Gastrocnemius medialis (tissue), 4 donors: ENCODE data around the gene RIN1. TPM values are rescaled to one million over a fixed set of nuclear protein-coding genes. Genes with fewer than 3 reads are reported as not detected.

Experiments used
- ATAC-seq, 2 donors: fragments of 150-250 bp; one replicate each; pipeline ENCODE4 v1.9.1; 2016
- DNase-seq, 2 donors: peaks; one replicate each; pipeline ENCODE4 v3.0.0-alpha.2; 2019
- H3K27ac ChIP-seq, 4 donors: fragments of 200-600 bp; sonication (generic); 1 replicate in 1 of 4; 2 replicates in 3 of 4; pipeline ENCODE4 v1.5.1; 2016 to 2018; ENCODE audit warnings: mild to moderate bottlenecking in 2 of 4, moderate library complexity in 1 of 4
- H3K27me3 ChIP-seq, 3 donors: fragments of 200-600 bp; sonication (generic) in 2 of 3; 1 replicate in 1 of 3; 2 replicates in 2 of 3; pipeline versions ENCODE4 v1.5.1 to v1.6.0; 2016 to 2019; ENCODE audit warnings: mild to moderate bottlenecking in 1 of 3, moderate library complexity in 1 of 3
- H3K36me3 ChIP-seq, 2 donors: fragments of 200-600 bp; sonication (generic) in 1 of 2; one replicate each; pipeline ENCODE4 v1.5.1; 2017 to 2018
- H3K4me1 ChIP-seq, 2 donors: fragments of 200-600 bp; sonication (generic) in 1 of 2; one replicate each; pipeline ENCODE4 v1.5.1; 2016 to 2017; ENCODE audit warnings: mild to moderate bottlenecking in 2 of 2
- H3K4me3 ChIP-seq, 4 donors: fragments of 200-600 bp; sonication (generic) in 3 of 4; 1 replicate in 1 of 4; 2 replicates in 3 of 4; pipeline ENCODE4 v1.5.1; 2016 to 2019; ENCODE audit warnings: mild to moderate bottlenecking in 2 of 4
- H3K9me3 ChIP-seq, 3 donors: fragments of 200-600 bp; sonication (generic) in 2 of 3; 1 replicate in 1 of 3; 2 replicates in 2 of 3; pipeline ENCODE4 v1.5.1; 2016 to 2019
- POLR2A ChIP-seq, 2 donors: fragments of 450-650 bp; IDR thresholded peaks; one replicate each; pipeline ENCODE4 v1.6.1; 2017; ENCODE audit warnings: antibody characterized with exemption in 2 of 2, mild to moderate bottlenecking in 2 of 2, moderate library complexity in 2 of 2
- in situ Hi-C, 4 donors: fragments of 200-750 bp; cut with MboI; loops; one replicate each; pipeline versions ENCODE4 v1.15.0 to v1.8.0; 2017; ENCODE audit warnings: low sequenced_read_pairs in 4 of 4
- intact Hi-C: fragments of 100-400 bp; cut with DNase I; formaldehyde crosslinking; loops from one replicate; pipeline ENCODE4 v1.15.1; 2023; ENCODE audit warnings: low total_unique reads
- total RNA-seq, 4 donors: library from RNA; depleted of rRNA; stranded (reverse); fragments of >200 nt; gene quantifications; one replicate each; pipeline versions ENCODE4 v1.1.0 to v1.2.3, GENCODE V29; 2016
- TF ChIP-seq, protein P1 (sequence below), 5 experiments: fragments of 450-650 bp in 3 of 5; fragments of 200-600 bp in 2 of 5; sonication (generic) in 2 of 5; IDR thresholded peaks in 4 of 5; conservative IDR thresholded peaks in 1 of 5; 1 replicate in 4 of 5; 2 replicates in 1 of 5; pipeline ENCODE4 v1.5.1; 2016 to 2019; ENCODE audit warnings: antibody characterized with exemption in 5 of 5, mild to moderate bottlenecking in 3 of 5, moderate library complexity in 3 of 5

The RIN1 gene
- total RNA-seq, 4 donors from 2014 or later: 1.9 to 9.7 (median 7.0) TPM

DNA sequence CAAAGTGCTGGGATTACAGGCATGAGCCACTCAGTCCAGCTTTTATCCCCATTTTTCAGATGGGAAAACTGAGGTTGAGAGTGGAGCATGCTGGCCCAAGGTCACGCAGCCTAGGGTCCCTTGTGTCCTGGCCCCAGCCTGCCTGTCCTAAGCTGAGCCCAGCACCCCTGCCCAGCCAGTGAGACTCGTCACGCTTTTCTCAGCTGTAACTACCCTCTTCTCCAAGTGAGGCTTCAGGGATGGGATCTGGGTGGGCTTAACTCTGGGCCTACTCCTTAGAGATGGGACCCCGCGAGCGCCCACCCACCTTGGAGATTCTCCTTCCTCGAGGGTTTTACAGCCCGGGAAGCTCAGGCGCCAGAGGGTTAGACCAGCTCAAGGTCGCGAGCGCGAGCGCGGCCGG lies 44.9 kb downstream of the RIN1 start:
- Histone ChIP-seq H3K4me3 (peak overlapping the region in 2 of 4 donors; percentile 38 to 45), H3K4me1 (peaks cover 16 to 28% of the 10 kb centered on the region in 2 donors), H3K9me3 (no peaks in the 10 kb centered on the region), H3K27ac (no peak overlapping the region), H3K36me3 (no peaks in the 10 kb centered on the region), H3K27me3 (peaks cover 14 to 25% (median 21%) of the 10 kb centered on the region in 3 donors)
- TF ChIP-seq POLR2A (IDR thresholded peaks at IDR 0.05): no peak
- TF ChIP-seq, protein P1, sequence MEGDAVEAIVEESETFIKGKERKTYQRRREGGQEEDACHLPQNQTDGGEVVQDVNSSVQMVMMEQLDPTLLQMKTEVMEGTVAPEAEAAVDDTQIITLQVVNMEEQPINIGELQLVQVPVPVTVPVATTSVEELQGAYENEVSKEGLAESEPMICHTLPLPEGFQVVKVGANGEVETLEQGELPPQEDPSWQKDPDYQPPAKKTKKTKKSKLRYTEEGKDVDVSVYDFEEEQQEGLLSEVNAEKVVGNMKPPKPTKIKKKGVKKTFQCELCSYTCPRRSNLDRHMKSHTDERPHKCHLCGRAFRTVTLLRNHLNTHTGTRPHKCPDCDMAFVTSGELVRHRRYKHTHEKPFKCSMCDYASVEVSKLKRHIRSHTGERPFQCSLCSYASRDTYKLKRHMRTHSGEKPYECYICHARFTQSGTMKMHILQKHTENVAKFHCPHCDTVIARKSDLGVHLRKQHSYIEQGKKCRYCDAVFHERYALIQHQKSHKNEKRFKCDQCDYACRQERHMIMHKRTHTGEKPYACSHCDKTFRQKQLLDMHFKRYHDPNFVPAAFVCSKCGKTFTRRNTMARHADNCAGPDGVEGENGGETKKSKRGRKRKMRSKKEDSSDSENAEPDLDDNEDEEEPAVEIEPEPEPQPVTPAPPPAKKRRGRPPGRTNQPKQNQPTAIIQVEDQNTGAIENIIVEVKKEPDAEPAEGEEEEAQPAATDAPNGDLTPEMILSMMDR (IDR thresholded peaks at IDR 0.05 in 4 of 5, conservative IDR thresholded peaks at IDR 0.05 in 1 of 5): no peak
- ATAC-seq (no peak), DNase-seq (no peak)
- intact Hi-C loops (no loop called here), in situ Hi-C loops (no loop called here)

DNA sequence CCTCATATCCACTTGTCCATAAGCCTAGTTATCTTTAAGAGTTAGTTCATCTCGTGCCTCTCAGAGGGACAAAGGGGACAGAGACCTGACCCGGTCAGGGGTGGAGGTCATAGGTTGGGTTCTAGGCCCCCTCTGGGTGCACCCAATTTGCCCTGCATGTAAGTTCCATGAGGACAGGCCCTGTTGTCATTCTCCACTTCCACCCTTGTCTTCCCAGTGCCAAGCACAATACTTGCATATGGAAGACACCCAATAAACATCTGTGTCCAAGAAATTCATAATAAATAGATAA lies 46.0 kb downstream of the RIN1 start:
- no peaks in the 10 kb centered on the region for H3K36me3 ChIP-seq
- no peak overlapping the region for H3K4me3 ChIP-seq
- H3K27me3 ChIP-seq: peaks cover 14 to 25% (median 21%) of the 10 kb centered on the region in 3 donors
- intact Hi-C loops (no loop called here), in situ Hi-C loops (no loop called here)
- no peak for DNase-seq
- no peak for ATAC-seq
- peaks cover 20 to 36% of the 10 kb centered on the region in 2 donors for H3K4me1 ChIP-seq
- no peaks in the 10 kb centered on the region for H3K9me3 ChIP-seq
- no peak for TF ChIP-seq POLR2A (IDR thresholded peaks at IDR 0.05)
- TF ChIP-seq, protein P1 (IDR thresholded peaks at IDR 0.05 in 4 of 5, conservative IDR thresholded peaks at IDR 0.05 in 1 of 5): no peak
- H3K27ac ChIP-seq: no peak overlapping the region

- in situ Hi-C loops: loop anchor here in 1 of 4 donors (10.0 kb wide), 1 partner anchor 65 kb away; no protein-coding TSS in a partner anchor
- Histone ChIP-seq H3K27ac (peak overlapping the region; percentile 84 to 93 (median 92)), H3K4me1 (peaks cover 20 to 36% of the 10 kb centered on the region in 2 donors), H3K4me3 (peak overlapping the region; percentile 64 to 91 (median 84)), H3K9me3 (no peaks in the 10 kb centered on the region), H3K27me3 (peaks cover 14 to 25% (median 21%) of the 10 kb centered on the region in 3 donors), H3K36me3 (no peaks in the 10 kb centered on the region)
- intact Hi-C loops: loop anchor here (1.0 to 2.0 kb wide), 2 partner anchors 21 to 287 kb away; partner anchors contain the start of genes BANF1, EIF1AD and RAB1B
- DNase-seq (no peak), ATAC-seq (peak; percentile 14 to 38)
- no peak for TF ChIP-seq POLR2A (IDR thresholded peaks at IDR 0.05)
- TF ChIP-seq, protein P1 (IDR thresholded peaks at IDR 0.05 in 4 of 5, conservative IDR thresholded peaks at IDR 0.05 in 1 of 5): no peak
Measured at GRCh38 chr11:66289548-66290329, 46.5 kb downstream of the RIN1 start.

DNA sequence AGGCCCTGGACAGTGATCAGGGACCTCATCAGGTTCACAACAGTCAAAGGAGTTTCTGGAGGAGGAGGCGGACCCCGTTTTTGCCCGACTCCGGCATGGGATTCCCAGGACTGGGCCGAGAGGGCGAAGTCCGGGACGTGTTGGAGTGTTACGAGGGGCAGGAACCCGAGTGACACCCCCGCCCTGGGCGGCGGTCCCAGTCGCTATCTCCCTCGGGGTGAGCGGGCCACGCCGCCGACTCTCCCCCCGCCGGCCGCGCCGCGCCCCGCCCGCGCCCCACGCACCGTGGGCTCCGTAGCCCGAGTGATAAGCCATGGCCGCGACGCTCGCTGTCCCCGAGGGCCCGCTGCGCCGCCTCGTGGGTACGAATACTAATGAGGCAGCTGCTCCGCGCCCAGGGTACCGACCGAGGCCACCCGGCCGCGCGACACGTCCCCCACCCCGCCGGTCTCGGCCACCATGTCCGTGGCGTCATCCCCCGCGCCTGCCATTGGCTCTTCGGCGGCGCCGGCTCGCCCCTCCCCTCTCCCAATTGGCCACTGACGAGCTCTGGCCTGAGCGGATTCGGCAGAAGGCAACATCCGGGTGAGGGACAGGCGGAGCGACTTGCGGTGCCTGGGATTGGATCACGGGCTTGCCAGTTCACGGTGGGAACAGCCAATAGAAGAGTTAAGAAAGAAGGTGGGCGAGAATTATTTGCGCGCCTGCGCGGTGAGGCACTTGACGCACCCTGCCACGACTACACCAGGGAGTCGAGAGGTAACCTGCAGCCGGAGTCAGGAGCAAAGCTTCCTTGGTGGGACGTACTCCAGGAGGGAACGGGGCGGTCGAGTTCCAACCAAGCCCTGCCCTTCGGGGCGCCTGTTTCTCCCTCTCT lies 47.3 kb downstream of the RIN1 start, which contains the start of gene YIF1A:
TSS of gene YIF1A (minus strand) at position 473 of the 877 bp plus-strand sequence. CDS start at position 315, 158 bp downstream.
- Histone ChIP-seq H3K36me3 (peaks cover 0 to 6% of the 10 kb centered on the region in 2 donors), H3K4me3 (peak within 1 kb of the TSS; percentile 80 to 91 (median 85)), H3K27ac (peak within 1 kb of the TSS; percentile 84 to 93 (median 92)), H3K9me3 (no peaks in the 10 kb centered on the region), H3K27me3 (peaks cover 14 to 25% (median 21%) of the 10 kb centered on the region in 3 donors), H3K4me1 (peaks cover 20 to 36% of the 10 kb centered on the region in 2 donors)
- in situ Hi-C loops (loop anchor here in 1 of 4 donors (10.0 kb wide), 1 partner anchor 64 kb away; no protein-coding TSS in a partner anchor), intact Hi-C loops (loop anchor here (1.0 to 2.0 kb wide), 2 partner anchors 21 to 286 kb away; partner anchors contain the start of genes BANF1, EIF1AD and RAB1B)
- peak; percentile 95 to 97 for ATAC-seq
- TF ChIP-seq POLR2A (IDR thresholded peaks at IDR 0.05): peak; percentile 93 to 97
- TF ChIP-seq, protein P1 (IDR thresholded peaks at IDR 0.05 in 4 of 5, conservative IDR thresholded peaks at IDR 0.05 in 1 of 5): no peak
- DNase-seq: peak; percentile 99 to 100
